ENCODE data around the gene ZNF740.

- peak; percentile 48 for TF ChIP-seq CTCF (conservative IDR thresholded peaks at IDR 0.05; ENCODE audit: low read length)
- TF ChIP-seq EZH2phosphoT487 (IDR thresholded peaks at IDR 0.05; ENCODE audit: borderline replicate concordance): no peak
Observed at GRCh38 chr12:53174881-53175491, 5.5 kb upstream of the ZNF740 start.
